K562 (cell line): Measurements from ENCODE around the gene ENO2. TPM values are rescaled to one million over a fixed set of nuclear protein-coding genes. Genes with fewer than 3 reads are reported as not detected.

Experiments
- CHD4 ChIP-seq: fragments of 200-600 bp; sonication (generic); IDR thresholded peaks from 3 replicates; pipeline ENCODE4 v1.6.1; 2012; ENCODE audit warnings: low read depth, mild to moderate bottlenecking, mixed read lengths, low read length, inconsistent platforms; ENCODE audit not compliant: insufficient read depth, insufficient replicate concordance, poor library complexity, severe bottlenecking
- CHD7 ChIP-seq: fragments of 200-600 bp; sonication (generic); IDR thresholded peaks from one replicate; pipeline ENCODE4 v1.6.1; 2012; ENCODE audit warnings: mild to moderate bottlenecking, low read depth, low read length, inconsistent platforms
- DLX4 ChIP-seq: fragments of 250-450 bp; sonication (Bioruptor Pico); IDR thresholded peaks from 2 replicates; pipeline ENCODE4 v1.6.1; 2021; ENCODE audit warnings: mild to moderate bottlenecking
- HDGF ChIP-seq: fragments of 450-650 bp; IDR thresholded peaks from 2 replicates; pipeline ENCODE4 v1.6.1; 2016
- MLX ChIP-seq, 2 experiments: fragments of 450-650 bp in 1 of 2; sonication (generic) in 1 of 2; formaldehyde crosslinking; conservative IDR thresholded peaks; 2 replicates each; pipeline versions ENCODE4 v1.4.0 to v1.8.1; 2020 to 2022; ENCODE audit warnings: mild to moderate bottlenecking in 1 of 2, missing genetic modification reagents in 1 of 2
- NELFE ChIP-seq: IDR thresholded peaks from 2 replicates; pipeline ENCODE4 v1.6.1; 2011; ENCODE audit warnings: mild to moderate bottlenecking; ENCODE audit not compliant: insufficient read depth, insufficient read length
- SREBF2 ChIP-seq: sonication (generic); formaldehyde crosslinking; IDR thresholded peaks from 2 replicates; pipeline ENCODE4 v1.4.0; 2020; ENCODE audit warnings: mild to moderate bottlenecking, missing genetic modification reagents
- VEZF1 ChIP-seq: fragments of 200-800 bp; sonication (Bioruptor generic); IDR thresholded peaks from 2 replicates; pipeline ENCODE4 v1.6.1; 2017; ENCODE audit warnings: missing genetic modification characterization, missing compliant biosample characterization
- ZC3H11A ChIP-seq: IDR thresholded peaks from 2 replicates; pipeline ENCODE4 v1.6.1; 2012; ENCODE audit warnings: low read depth, low read length, improper control_type of control experiment
- ZNF274 ChIP-seq: IDR thresholded peaks from 2 replicates; pipeline ENCODE4 v1.6.1; 2011; ENCODE audit warnings: low read depth, mild to moderate bottlenecking, low read length, moderate library complexity, borderline replicate concordance
- ZNF277 ChIP-seq: fragments of 250-450 bp; sonication (Bioruptor Pico); IDR thresholded peaks from 2 replicates; pipeline ENCODE4 v1.8.0; 2022; ENCODE audit warnings: inconsistent platforms, mild to moderate bottlenecking, moderate library complexity, borderline replicate concordance
- polyA plus RNA-seq, 8 experiments: library from polyadenylated mRNA; depleted of rRNA in 4 of 8; stranded (reverse) in 5 of 8; unstranded in 3 of 8; fragments of >200 nt; fragmentation: Nextera tagmentation in 2 of 8; fragmentation: Illumina TruSeq in 1 of 8; extraction: Ambion mirVana in 2 of 8; extraction: Trizol in 1 of 8; gene quantifications; 2 replicates each; pipeline versions ENCODE4 v1.2.1 to v1.2.3, GENCODE V29; 2011 to 2014; ENCODE audit warnings: inconsistent platforms in 1 of 8, missing spikeins in 1 of 8
- total RNA-seq, 7 experiments: library from RNA; depleted of rRNA in 6 of 7; stranded (reverse); fragments of >200 nt in 6 of 7; fragmentation: Illumina TruSeq in 2 of 7; extraction: Trizol in 2 of 7; gene quantifications; 2 replicates each; pipeline versions ENCODE4 v1.2.1 to v1.2.3, GENCODE V29; 2011 to 2021; ENCODE audit warnings: low replicate concordance in 1 of 7

The ENO2 gene
- total and polyA plus RNA-seq, 9 of the 15 experiments (the other 6 are each of a cell fraction or from before 2014, with no cell fraction given): 10.9 to 43.3 (median 21.0) TPM

GRCh38 chr12:6961695-6962284 is 47.4 kb downstream of the ENO2 start (continued):
- TF ChIP-seq ZNF277 (no peak), DLX4 (CRISPR knock-in tag) (no peak), MLX (CRISPR knock-in tag; conservative IDR thresholded peaks at IDR 0.05) (0 out of 4 replicates have a peak, but pooled peaks of 1 of the 2 experiments have one; percentile 29), HDGF (no peak), ZC3H11A (no peak), CHD7 (no peak), ZNF274 (no peak), CHD4 (no peak), NELFE (no peak), VEZF1 (CRISPR knock-in tag) (peak; percentile 67), SREBF2 (CRISPR knock-in tag) (no peak)
